HS-27A (cell line): ENCODE results near the gene MVB12B.

Source experiments
- DNase-seq: peaks from one replicate; pipeline ENCODE4 v3.0.0-alpha.2; 2012; ENCODE audit warnings: low read depth, missing footprints

Gene MVB12B

GRCh38 chr9:126506361-126507317, 180.0 kb downstream of the MVB12B start:
- no peak for DNase-seq

- DNase-seq, result no peak
These were observed 180.9 kb downstream of the MVB12B start for GRCh38 chr9:126507318-126508109.

DNA sequence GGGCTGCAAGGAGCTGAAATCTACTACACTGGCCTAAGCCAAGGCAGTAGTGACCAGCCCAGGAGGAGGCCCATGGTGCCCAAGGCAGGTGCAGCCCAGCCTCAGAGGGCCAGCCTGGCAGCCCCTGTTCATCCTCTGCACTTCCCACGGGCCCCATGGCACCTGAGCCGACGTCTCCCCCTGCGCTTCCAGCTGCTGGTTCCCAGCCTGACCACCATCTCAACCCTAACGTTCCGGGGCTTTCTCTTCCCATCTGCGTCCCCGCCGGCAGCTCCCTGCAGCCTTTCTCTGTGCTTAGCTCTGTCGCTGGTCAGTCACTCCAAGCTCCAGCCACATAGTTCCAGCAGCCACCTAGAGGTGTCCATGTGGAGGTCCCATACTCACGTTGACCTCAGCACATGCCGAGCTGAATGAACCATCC, 181.6 kb downstream of the MVB12B start:
- no peak for DNase-seq

- no peak for DNase-seq
These were observed 182.3 kb downstream of the MVB12B start for GRCh38 chr9:126508928-126509327.

GRCh38 chr9:126509718-126510117, 183.1 kb downstream of the MVB12B start:
- no peak for DNase-seq

DNA sequence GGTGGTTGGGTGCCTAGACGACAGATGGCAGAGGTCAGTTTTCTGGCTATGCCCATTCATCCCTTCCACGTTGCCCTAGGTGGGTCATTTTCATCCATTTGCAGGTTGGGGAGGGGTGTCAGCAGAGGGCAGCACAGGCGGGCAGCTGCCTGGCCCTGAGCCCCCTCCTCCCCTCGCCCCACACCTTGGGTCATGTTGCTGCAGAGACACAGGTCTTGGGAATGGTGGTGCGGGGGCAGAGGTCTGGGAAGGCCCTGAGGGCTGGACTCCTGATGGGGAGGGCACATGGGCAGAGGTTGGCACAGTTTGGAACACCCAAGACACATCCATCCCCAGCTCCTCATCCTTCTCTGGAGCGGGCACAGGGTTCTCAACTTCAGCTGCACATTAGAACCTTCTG, 183.9 kb downstream of the MVB12B start:
- DNase-seq, result no peak

DNA sequence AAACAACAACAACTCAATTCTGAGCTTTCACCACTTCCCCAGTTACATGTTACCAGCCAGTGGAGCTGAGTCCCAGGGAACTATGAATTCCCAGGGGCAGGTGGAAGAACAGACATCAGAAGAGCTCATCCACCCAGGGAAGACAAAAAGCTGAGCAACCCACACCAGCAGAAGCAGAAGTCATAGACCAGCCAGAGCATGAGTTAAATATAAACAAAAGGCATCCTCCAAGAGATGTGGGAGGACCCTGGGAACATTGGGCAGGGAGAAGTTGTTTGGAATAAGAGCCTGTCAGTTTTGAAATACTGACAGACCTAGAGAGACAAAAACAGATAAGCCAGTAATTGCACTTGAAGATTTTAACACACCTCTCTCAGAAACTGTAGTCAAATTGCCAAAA, 184.8 kb downstream of the MVB12B start:
- DNase-seq, result no peak

DNA sequence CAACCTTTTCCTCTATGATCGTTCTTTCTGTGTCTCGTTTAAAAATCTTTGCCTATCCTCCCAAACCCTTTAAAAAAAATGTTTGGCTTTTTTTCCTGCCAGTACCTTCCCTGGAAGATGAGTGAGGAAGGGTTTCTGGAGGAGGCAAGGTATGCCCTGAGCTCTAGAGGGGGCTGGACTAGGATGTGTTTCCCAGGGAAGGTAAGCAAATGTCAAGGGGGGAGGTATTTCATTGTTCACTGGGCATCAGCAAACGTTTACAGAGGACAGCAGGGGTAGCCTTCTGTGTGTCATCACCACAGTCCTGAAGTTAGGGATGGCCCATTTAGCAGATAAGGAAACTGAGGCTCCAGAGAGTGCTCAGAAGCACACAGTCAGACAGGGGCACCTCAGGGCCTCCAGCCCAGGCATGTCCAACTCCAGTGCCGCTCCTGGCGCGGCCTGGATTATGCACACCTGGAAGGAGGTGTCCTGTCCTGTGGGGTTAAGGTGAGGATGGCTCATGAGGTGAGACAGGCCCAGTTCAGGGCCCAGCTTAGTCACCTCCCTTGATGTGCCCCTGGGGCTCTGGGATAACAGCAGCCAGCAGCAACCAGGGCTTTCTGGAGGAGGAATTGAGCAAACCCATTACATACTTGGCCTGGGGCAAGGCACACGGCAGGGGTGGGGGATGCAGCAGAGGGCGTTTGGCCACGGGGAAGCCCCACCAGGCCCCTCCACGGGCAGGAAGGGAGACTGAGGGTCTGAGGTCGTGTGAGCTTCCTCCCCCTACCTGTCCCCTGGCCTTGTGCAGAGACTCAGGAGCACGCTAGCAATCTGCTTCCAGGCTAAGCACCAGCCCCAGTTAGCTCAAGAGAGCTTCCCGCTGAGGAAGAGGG, 186.8 kb downstream of the MVB12B start:
- DNase-seq, result no peak

DNA sequence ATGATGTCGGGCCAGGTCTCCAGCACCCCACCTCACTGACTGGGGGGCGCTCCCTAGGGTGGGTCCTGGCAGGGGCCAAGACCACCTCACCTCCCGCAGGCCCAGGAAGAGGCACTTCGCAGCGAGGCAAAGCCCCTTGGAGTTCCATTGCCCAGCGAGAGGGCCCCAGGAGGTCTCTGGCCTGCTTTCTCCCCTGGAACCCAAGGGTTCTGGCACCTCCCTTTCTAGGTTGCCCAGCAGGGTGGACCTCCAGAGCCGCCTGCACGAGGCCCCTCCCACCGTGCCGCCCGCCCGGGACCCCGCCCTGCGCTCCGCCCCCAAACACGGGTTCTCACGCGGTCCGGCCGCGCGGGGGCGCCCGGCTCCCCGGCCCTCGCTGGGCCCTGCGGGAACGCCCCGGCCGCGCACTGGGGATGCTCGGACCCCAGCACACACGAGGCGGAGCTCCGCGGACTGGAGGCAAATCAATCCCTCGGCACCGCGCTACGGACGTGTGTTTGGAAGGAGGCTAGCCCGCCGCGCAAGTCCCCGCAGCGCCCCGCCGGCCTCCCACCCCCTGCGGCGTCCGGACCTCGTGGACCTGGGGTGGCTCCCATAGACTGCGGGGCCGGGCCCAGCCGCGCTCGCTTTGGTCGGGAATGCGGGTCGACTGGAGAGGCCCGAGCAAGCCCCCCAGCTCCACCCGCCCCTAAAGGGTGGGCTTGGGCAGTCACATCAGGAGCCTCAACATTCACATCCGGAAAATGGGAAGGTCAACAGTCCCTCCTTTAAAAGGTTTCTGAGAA, 187.6 kb downstream of the MVB12B start:
- DNase-seq, result no peak

DNA sequence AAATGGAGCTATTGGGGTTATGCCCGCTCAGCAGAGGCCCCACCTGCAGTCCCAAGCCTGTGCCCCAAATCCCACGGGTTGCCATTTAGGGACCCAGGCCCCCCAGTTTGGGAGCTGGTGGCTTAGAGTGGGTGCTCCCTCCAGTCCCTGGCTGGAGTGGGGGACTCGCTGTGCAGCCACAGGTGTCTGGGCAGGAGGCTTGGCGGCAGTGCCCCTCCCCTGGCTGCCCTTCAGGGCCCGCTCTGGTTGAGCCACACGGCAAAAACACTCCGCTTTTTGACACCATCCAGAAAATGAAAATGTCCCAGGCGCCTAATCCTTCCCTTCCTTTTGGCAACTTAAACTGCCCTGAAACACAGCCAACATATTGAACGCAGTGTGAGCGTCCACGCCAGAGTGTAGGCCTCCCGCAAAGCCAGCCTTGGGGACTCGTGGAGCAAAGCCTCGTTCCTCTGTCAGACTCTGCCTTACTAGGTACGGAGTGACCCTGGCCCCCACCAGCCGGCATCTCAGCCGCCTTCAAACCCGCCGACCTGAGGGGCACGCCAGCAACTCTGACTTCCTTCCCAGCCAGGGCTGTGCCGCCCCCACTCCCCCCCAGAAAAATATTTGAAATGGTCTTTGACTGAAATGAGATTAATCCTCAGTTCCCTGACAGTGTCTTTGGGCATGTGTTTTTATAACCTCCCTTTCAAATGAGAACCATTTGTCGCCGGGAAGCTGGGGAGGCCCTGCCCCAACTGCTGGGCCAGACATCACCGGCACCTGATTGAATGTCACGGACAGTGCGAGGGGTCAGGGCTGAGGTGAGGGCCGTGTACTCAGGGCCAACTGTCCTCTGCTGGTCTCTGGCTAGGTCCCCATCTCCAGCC, 188.6 kb downstream of the MVB12B start:
- DNase-seq, result no peak

- no peak for DNase-seq
These were observed 189.4 kb downstream of the MVB12B start for GRCh38 chr9:126515873-126516505.

DNA sequence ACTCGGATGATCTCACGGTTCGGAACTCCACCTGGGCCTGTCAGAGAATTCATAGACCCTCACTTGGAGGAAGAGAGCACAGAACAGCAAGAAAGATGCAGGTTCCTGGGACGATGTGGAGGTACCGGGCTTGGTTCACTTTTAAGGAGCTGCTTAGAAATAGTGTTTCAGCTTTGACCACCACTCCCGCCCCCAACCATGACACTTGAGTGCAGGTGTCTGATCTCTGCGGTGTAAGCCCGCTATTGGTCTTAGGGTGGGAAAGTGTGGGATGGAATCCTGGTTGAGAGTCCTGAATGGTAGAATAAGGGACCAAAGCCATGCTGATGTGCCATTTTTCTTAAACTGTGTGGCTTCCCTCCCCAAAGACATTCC, 189.9 kb downstream of the MVB12B start:
- no peak for DNase-seq

GRCh38 chr9:126516936-126517832, 190.6 kb downstream of the MVB12B start:
- peak; percentile 49 for DNase-seq

DNA sequence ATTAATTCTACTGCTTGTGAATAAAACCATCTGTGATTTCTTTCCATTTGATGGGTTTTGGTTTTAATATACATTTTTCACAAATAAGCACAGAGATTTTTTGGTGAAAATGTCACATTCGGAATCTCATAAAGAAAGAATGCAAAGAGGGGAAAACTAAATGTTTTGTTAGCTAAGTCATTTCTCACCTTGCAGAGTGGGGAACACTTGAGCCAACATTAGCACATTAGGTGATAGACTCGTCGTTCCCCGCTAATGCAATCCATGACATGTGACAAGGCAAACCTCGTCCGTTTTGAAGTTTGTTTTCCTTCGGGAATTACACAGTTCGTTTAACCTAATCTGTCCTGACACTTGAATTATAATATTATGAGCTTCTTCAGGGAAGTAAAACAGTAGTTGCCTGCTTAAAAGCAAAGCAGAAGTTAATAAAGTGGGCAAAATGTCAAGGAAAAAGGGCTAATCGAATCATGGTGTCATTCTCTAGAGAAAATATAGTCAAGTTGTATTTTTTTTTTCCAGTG, 191.3 kb downstream of the MVB12B start:
- DNase-seq, result no peak

GRCh38 chr9:126518763-126519162, 192.1 kb downstream of the MVB12B start:
- no peak for DNase-seq

DNA sequence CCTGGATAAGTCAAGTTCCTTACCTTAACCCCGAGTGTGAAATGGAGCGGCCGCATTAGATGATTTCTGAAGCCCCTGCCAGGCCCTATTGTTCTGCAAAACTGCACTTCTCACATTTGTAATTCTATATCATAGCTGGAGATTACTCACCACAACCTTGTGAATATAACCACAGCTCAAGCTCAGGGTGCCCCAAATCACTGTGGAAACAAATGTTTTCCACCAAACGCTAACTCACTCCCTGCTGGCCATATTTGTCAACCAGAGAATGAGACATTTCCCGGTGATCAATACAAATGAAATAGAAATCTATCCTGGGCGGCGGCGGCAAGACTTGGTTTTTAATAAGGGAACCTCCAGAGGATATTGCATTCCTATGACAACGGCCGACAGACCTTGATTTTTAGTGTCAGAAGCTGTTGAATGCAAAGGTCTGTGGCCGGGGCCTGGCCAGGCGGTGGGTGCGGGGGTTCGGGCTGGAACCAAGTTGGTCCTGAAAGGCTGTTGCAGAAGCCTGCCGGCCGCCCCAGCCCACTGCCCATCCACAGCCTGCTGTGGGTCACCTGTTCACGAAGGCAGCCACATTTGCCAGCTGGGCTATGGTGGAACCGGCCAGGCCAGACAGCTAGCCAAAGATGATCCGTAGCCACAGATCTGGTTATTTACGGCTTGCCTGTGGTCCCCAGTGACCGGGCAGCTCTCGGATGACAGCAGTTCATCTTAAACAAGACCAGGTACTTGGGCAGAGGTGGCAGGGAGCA, 193.2 kb downstream of the MVB12B start:
- DNase-seq, result no peak

DNA sequence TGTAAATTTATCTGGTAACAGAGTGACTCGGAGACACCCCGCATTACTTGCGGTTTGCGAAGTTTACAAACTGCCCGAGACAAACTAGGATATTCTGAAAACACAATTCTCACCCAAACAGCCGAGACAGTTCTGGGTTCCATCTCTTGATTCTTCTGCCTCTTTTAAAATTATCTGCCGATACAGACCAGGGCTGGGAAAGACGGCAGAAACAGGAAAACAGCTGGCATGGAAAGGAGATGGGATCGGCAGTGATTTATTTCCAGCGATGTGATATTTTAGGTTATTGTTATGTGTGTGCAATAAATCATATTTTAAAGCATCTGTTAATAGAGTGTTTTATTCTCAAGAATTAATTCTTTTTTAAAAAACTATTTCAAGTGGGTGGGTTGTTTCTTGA, 193.8 kb downstream of the MVB12B start:
- no peak for DNase-seq

GRCh38 chr9:126521089-126521488, 194.5 kb downstream of the MVB12B start:
- no peak for DNase-seq
